HepG2 (cell line): ENCODE measurements around the gene PNLIPRP2. TPM values are rescaled to one million over a fixed set of nuclear protein-coding genes. Genes with fewer than 3 reads are reported as not detected.
A peak's percentile ranks its signal among the peaks of the same experiment; 100 is the strongest.

ENCODE experiments used
- AGO2 ChIP-seq: fragments of 200-400 bp; formaldehyde crosslinking; optimal IDR thresholded peaks from 2 replicates; pipeline ENCODE3; 2017; ENCODE audit warnings: mild to moderate bottlenecking, low read depth, low read length, moderate library complexity
- BCL6 ChIP-seq: IDR thresholded peaks from 2 replicates; pipeline ENCODE4 v1.6.1; 2016; ENCODE audit warnings: missing genetic modification reagents, missing compliant biosample characterization
- FOXP1 ChIP-seq, 2 experiments: fragments of 450-650 bp in 1 of 2; IDR thresholded peaks; 2 replicates each; pipeline ENCODE4 v1.6.1; 2017 to 2018; ENCODE audit warnings: antibody characterized with exemption in 1 of 2
- GATAD2A ChIP-seq: IDR thresholded peaks from 2 replicates; pipeline ENCODE4 v1.6.1; 2016
- HDAC1 ChIP-seq: sonication (generic); formaldehyde crosslinking; IDR thresholded peaks from 2 replicates; pipeline ENCODE4 v1.5.1; 2020; ENCODE audit warnings: mild to moderate bottlenecking, missing genetic modification reagents
- HES4 ChIP-seq: sonication (generic); formaldehyde crosslinking; IDR thresholded peaks from 2 replicates; pipeline ENCODE4 v1.9.0; 2021; ENCODE audit warnings: mild to moderate bottlenecking, missing genetic modification reagents, borderline replicate concordance
- HNF1A ChIP-seq, 2 experiments: sonication (generic) in 1 of 2; formaldehyde crosslinking in 1 of 2; IDR thresholded peaks; 2 replicates each; pipeline versions ENCODE4 v1.4.0 to v1.6.1; 2016 to 2020; ENCODE audit warnings: borderline replicate concordance in 1 of 2, low read depth in 1 of 2, mild to moderate bottlenecking in 1 of 2, missing genetic modification reagents in 1 of 2
- HOXA3 ChIP-seq: sonication (generic); formaldehyde crosslinking; IDR thresholded peaks from 2 replicates; pipeline ENCODE4 v1.5.0; 2020; ENCODE audit warnings: missing genetic modification reagents
- HOXD1 ChIP-seq: sonication (generic); formaldehyde crosslinking; IDR thresholded peaks from 2 replicates; pipeline ENCODE4 v1.5.0; 2020; ENCODE audit warnings: missing genetic modification reagents
- LBX2 ChIP-seq: sonication (generic); formaldehyde crosslinking; IDR thresholded peaks from 2 replicates; pipeline ENCODE4 v1.5.0; 2020; ENCODE audit warnings: missing genetic modification reagents, mild to moderate bottlenecking, borderline replicate concordance
- MZF1 ChIP-seq: sonication (generic); formaldehyde crosslinking; IDR thresholded peaks from 2 replicates; pipeline ENCODE4 v1.8.1; 2023; ENCODE audit warnings: mild to moderate bottlenecking, missing genetic modification reagents, borderline replicate concordance
- NONO ChIP-seq, 2 experiments: fragments of 450-650 bp in 1 of 2; sonication (generic) in 1 of 2; formaldehyde crosslinking in 1 of 2; IDR thresholded peaks in 1 of 2; conservative IDR thresholded peaks in 1 of 2; 2 replicates each; pipeline versions ENCODE4 v1.6.1 to v1.8.0; 2017 to 2022; ENCODE audit warnings: mild to moderate bottlenecking in 1 of 2, missing genetic modification reagents in 1 of 2, moderate library complexity in 1 of 2
- POGZ ChIP-seq: sonication (generic); formaldehyde crosslinking; IDR thresholded peaks from 2 replicates; pipeline ENCODE4 v1.4.0; 2020; ENCODE audit warnings: mild to moderate bottlenecking, missing genetic modification reagents
- ZBTB10 ChIP-seq: sonication (generic); formaldehyde crosslinking; IDR thresholded peaks from 2 replicates; pipeline ENCODE4 v1.4.0; 2020; ENCODE audit warnings: missing genetic modification reagents, borderline replicate concordance
- ZHX1 ChIP-seq: sonication (generic); formaldehyde crosslinking; IDR thresholded peaks from 2 replicates; pipeline ENCODE4 v1.8.1; 2022; ENCODE audit warnings: low read depth, mild to moderate bottlenecking, missing genetic modification reagents
- ZNF362 ChIP-seq: sonication (generic); formaldehyde crosslinking; IDR thresholded peaks from 2 replicates; pipeline ENCODE4 v1.4.0; 2020; ENCODE audit warnings: missing genetic modification reagents, mild to moderate bottlenecking, borderline replicate concordance
- polyA plus RNA-seq, 8 experiments: library from polyadenylated mRNA; depleted of rRNA in 3 of 8; stranded (reverse) in 7 of 8; unstranded in 1 of 8; fragments of >200 nt; fragmentation: Illumina TruSeq in 4 of 8; extraction: Trizol in 4 of 8; gene quantifications; 2 replicates each; pipeline versions ENCODE4 v1.2.1 to v1.2.3, GENCODE V29; 2011 to 2016; ENCODE audit warnings: low read depth in 4 of 8, missing spikeins in 1 of 8, mixed read lengths in 1 of 8; ENCODE audit not compliant: insufficient read depth in 1 of 8
- total RNA-seq, 5 experiments: library from RNA; depleted of rRNA; stranded (reverse); fragments of >200 nt; fragmentation: Illumina TruSeq; extraction: Trizol; gene quantifications; 2 replicates each; pipeline ENCODE4 v1.2.3, GENCODE V29; 2016; ENCODE audit warnings: low read depth in 1 of 5

The PNLIPRP2 gene
- total and polyA plus RNA-seq, 2 of the 13 experiments (the other 11 are each of a cell fraction or from before 2014, with no cell fraction given), result 0.21 to 0.97 TPM

- TF ChIP-seq HNF1A (IDR thresholded peaks at IDR 0.05; ENCODE audit: low read depth) (no peak), HNF1A (CRISPR knock-in tag; IDR thresholded peaks at IDR 0.05; ENCODE audit: borderline replicate concordance) (0 out of 2 replicates have a peak, but pooled peaks have one; percentile 45), BCL6 (peak; percentile 61; the same call in 1 of the 2 replicates), POGZ (CRISPR knock-in tag) (peak; percentile 56; the same call in 1 of the 2 replicates), FOXP1 (IDR thresholded peaks at IDR 0.05) (no peak), FOXP1 (CRISPR knock-in tag; IDR thresholded peaks at IDR 0.05) (peak; percentile 38; the same call in 1 of the 2 replicates), LBX2 (CRISPR knock-in tag) (no peak), GATAD2A (CRISPR knock-in tag) (peak; percentile 74), MZF1 (CRISPR knock-in tag) (no peak), ZHX1 (CRISPR knock-in tag) (peak; percentile 83), ZBTB10 (CRISPR knock-in tag) (no peak), NONO (IDR thresholded peaks at IDR 0.05) (no peak), NONO (CRISPR knock-in tag; conservative IDR thresholded peaks at IDR 0.05) (peak; percentile 48; the same call in 1 of the 2 replicates), HOXA3 (CRISPR knock-in tag) (peak; percentile 71), HOXD1 (CRISPR knock-in tag) (no peak), HDAC1 (CRISPR knock-in tag) (0 out of 2 replicates have a peak, but pooled peaks have one; percentile 33), ZNF362 (CRISPR knock-in tag) (0 out of 2 replicates have a peak, but pooled peaks have one; percentile 21), AGO2 (peak; percentile 36), HES4 (no peak)
Measured at GRCh38 chr10:116694243-116694926, 73.6 kb downstream of the PNLIPRP2 start (continued).
